Measurements from ENCODE around the gene TMEM39A. TPM values are rescaled to one million over a fixed set of nuclear protein-coding genes. Genes with fewer than 3 reads are reported as not detected.

Gene TMEM39A
- total RNA-seq, 1 donor from 2014 or later: 48.2 TPM

GRCh38 chr3:119408243-119408950 is 55.0 kb downstream of the TMEM39A start:
- ATAC-seq: no peak
- intact Hi-C loops (cut with DNase I): no loop called here

DNA sequence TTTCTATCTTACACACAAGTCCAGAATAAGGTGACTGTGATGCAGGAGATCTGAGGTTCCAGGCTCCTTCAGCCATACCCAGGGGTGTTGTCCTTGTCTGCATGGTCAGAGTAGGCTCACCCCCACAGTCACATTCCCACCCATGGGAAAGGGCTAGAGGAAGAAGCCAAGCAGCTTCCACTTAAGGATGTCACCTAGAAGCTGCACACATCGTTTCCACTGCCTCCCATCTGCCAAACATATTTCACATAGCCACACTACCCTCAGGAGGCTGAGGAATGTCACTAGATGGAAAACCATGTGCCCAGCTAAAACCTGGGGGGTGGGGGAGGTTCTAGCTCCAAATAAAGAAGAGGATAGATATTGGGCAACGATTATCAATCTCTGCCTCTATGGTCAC is 58.1 kb downstream of the TMEM39A start:
- intact Hi-C loops (cut with DNase I): no loop called here
- DNase-seq (ENCODE audit: low spot score): no peak
- no peak for ATAC-seq

More at GRCh38 chr3:119408243-119408950, 55.0 kb downstream of the TMEM39A start:
- no peak for DNase-seq (ENCODE audit: low spot score)

GRCh38 chr3:119403201-119403600 is 60.2 kb downstream of the TMEM39A start:
- ATAC-seq: no peak
- intact Hi-C loops (cut with DNase I): no loop called here
- DNase-seq (ENCODE audit: low spot score): no peak

- ATAC-seq (no peak), DNase-seq (ENCODE audit: low spot score) (no peak)
- intact Hi-C loops (cut with DNase I): no loop called here
Observed at GRCh38 chr3:119402791-119403190, 60.6 kb downstream of the TMEM39A start.

DNA sequence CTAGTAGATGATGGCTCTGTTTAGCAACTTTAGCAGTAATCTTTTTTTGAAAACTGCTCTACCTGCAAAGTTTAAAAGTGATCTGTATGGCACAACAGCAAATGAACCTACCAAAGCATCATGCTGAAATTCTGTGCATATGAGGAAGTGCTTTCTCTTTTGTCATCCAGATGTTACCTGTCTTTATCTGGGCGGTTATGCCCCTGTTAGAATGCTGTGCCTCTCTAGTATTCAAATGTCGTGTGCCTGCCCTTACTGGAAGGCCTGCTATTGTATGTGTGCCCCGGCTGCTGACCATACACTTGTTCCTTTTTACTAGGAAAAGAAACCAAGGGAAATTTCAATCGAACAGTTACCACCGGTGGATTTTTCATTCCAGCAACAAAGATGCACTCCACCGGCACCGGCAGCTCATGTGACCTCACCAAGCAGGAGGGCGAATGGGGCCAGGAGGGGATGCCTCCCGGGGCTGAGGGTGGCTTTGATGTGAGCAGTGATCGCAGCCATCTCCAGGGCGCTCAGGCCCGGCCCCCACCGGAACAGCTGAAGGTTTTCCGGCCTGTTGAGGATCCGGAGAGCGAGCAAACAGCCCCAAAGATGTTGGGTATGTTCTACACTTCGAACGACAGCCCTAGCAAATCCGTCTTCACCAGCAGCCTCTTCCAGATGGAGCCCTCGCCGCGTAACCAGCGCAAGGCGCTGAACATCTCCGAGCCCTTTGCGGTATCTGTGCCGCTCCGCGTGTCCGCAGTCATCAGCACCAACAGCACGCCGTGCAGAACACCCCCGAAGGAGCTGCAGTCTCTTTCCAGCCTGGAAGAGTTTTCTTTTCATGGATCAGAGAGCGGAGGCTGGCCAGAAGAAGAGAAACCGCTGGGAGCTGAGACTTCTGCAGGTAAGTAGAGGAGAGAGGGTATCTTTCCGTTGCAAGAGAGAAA is 61.6 kb downstream of the TMEM39A start:
- intact Hi-C loops (cut with DNase I): no loop called here
- DNase-seq (ENCODE audit: low spot score) (no peak), ATAC-seq (no peak)

GRCh38 chr3:119401069-119401468 is 62.3 kb downstream of the TMEM39A start:
- DNase-seq (ENCODE audit: low spot score) (no peak), ATAC-seq (no peak)
- intact Hi-C loops (cut with DNase I): no loop called here

GRCh38 chr3:119400466-119400865 is 62.9 kb downstream of the TMEM39A start:
- DNase-seq (ENCODE audit: low spot score) (no peak), ATAC-seq (no peak)
- intact Hi-C loops (cut with DNase I): no loop called here

- ATAC-seq: no peak
- intact Hi-C loops (cut with DNase I): no loop called here
Observed at GRCh38 chr3:119396870-119397269, 66.5 kb downstream of the TMEM39A start.

DNA sequence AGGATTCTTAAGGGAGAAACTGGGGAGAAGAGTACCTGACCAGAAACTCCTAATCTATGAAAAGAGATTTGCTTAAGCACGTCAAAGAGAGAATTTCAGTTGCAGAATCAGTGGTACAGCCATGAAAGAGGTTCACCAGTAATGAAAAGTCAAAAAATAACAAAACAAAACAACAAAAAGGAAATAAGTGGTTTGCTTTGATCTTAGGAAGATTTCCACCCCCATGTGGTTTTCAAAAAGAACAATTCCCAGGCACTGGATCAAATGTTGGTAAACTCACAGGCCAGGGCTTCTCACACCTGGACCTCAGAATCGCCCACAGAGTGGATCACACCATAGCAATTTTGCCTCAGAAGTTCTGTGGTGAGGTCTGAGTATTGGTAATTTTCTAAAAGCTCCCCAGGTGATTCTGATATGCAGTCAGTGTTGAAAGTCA is 67.5 kb downstream of the TMEM39A start:
- intact Hi-C loops (cut with DNase I): no loop called here
- DNase-seq (ENCODE audit: low spot score) (no peak), ATAC-seq (no peak)

More at GRCh38 chr3:119396870-119397269, 66.5 kb downstream of the TMEM39A start:
- DNase-seq (ENCODE audit: low spot score): no peak

- no peak for DNase-seq (ENCODE audit: low spot score)
- no peak for ATAC-seq
- intact Hi-C loops (cut with DNase I): no loop called here
Observed at GRCh38 chr3:119388577-119388976, 74.8 kb downstream of the TMEM39A start.

DNA sequence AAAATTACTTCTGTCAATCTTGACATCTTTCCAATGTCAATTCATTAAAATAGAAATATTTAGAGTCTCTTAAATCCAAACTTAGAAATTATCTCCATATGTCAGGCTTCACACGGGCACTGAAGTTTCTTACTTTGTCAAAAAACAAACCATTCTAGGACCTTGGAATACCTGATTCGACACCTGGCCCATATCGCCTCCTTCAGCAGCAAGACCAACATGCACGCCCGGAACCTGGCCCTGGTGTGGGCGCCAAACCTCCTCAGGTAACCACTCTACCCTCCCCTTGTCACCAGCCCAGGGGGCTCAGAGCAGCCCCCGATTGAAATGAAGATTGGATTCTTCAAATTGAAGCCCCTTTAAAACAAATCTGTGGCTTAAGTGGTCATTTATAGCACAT is 81.3 kb downstream of the TMEM39A start:
- intact Hi-C loops (cut with DNase I): no loop called here
- ATAC-seq (no peak), DNase-seq (ENCODE audit: low spot score) (no peak)

DNA sequence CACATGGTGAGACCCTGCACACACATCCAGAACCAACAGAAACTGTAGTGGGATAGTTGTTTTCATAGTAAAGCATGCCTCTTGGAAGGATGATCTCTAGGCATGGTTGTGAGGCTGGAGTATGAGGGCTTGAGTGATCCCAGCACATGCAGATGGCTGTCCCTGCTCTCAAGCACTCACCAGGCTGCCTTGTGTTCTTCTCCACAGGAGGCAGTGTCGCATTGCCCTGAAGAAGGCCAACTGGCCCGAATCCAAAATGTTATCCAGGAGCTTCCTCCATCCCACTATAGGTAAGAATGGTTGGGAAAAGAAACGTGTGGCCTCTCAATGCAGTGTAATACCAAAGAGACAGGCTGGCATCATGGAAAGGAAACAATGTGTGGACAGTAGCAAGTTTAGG is 82.7 kb downstream of the TMEM39A start:
- ATAC-seq (no peak), DNase-seq (ENCODE audit: low spot score) (no peak)
- intact Hi-C loops (cut with DNase I): no loop called here

Other genes with a start within 250 kb of the TMEM39A start
- 26.7 TPM for gene B4GALT4, start 222.7 kb downstream of the TMEM39A start, total RNA-seq
- 85.6 TPM for gene ARHGAP31, start 169.2 kb downstream of the TMEM39A start, total RNA-seq
- gene POGLUT1, start 5.3 kb upstream of the TMEM39A start, total RNA-seq: 19.0 TPM
- gene TIMMDC1, start 34.9 kb upstream of the TMEM39A start, total RNA-seq: 92.7 TPM
- 1.6 TPM for gene CD80, start 96.0 kb upstream of the TMEM39A start, total RNA-seq
- 9.3 TPM for gene ADPRH, start 115.9 kb upstream of the TMEM39A start, total RNA-seq
- 0.76 TPM for gene PLA1A, start 134.3 kb upstream of the TMEM39A start, total RNA-seq
- 4.9 TPM for gene POPDC2, start 197.0 kb upstream of the TMEM39A start, total RNA-seq
- 38.8 TPM for gene COX17, start 213.8 kb upstream of the TMEM39A start, total RNA-seq
- 17.3 TPM for gene CFAP91, start 239.4 kb upstream of the TMEM39A start, total RNA-seq